Measurements from ENCODE around the gene RRAGD.

The RRAGD gene

DNA sequence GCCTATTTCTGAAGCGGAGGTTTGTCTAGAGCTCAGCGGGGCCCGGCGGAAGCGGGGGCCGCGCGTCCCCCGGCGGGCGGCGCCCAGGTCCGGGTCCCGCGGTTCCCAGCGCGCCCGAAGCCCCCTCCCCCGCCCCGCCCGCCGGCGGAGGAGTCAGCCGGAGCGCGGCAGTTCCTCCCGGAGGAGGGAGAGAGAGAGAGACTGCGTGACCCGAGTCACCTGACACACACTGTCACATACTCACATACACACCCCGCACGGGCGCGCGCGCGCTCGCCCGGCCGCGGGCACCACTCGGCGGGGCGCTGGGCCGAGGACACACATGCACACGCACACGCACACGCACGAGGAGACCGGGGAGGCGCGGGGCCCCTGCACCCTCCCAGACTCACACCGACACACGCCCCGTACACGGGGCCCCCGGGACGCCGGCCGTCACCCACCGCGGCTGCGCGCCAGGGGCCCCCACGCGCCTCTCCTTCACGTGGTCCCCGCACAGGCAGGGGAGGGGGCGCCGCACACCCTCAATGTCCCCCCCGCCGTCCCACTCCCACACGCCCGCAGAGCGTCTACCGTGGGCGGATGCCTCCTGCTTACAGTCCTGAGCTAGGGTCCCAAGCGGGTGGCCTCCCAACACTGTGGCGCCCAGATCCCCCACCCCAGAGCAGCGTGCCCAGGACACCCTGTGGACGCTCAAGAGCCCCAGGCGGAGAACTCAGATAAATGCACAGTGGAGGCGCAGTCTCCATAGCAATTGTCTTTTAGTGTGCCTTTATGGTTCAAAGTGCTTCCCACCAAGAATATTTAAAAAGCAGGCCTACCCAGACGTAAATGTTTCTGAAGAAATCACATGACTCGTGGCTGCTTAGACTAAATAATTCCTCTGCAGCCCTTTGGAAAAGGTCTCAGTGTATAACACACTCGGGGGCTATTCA, at the start of gene RRAGD:
TSS of gene RRAGD (minus strand) at position 203 of the 935 bp plus-strand sequence. CDS start 280 bp downstream, outside the sequence.
- DNase-seq, result peak; percentile 56

GRCh38 chr6:89460713-89461112, 48.6 kb upstream of the RRAGD start:
- no peak for DNase-seq

GRCh38 chr6:89459501-89459900, 47.4 kb upstream of the RRAGD start:
- DNase-seq, result no peak

- no peak for DNase-seq
Observed at GRCh38 chr6:89458704-89459103, 46.6 kb upstream of the RRAGD start.

DNA sequence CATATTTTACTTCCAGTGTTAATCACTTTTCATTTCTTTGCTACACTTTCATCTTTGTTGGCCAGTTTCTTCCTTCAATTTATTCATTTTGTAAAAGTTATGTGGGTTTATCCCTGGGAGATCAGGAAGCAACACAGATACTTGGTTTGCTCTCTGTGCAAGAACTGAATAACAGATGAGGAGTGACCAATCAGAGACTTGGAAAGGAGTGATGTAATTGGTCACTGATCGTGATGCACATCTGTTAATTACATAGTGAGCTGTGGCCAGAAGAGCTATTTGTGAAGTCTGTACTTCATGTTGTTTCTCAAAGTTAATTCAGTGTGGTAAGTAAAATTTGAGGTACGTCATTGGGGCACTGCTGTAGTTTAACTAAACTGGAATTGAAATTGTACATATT, 42.2 kb upstream of the RRAGD start:
- DNase-seq, result no peak

- DNase-seq, result no peak
Observed at GRCh38 chr6:89452281-89452680, 40.2 kb upstream of the RRAGD start.

DNA sequence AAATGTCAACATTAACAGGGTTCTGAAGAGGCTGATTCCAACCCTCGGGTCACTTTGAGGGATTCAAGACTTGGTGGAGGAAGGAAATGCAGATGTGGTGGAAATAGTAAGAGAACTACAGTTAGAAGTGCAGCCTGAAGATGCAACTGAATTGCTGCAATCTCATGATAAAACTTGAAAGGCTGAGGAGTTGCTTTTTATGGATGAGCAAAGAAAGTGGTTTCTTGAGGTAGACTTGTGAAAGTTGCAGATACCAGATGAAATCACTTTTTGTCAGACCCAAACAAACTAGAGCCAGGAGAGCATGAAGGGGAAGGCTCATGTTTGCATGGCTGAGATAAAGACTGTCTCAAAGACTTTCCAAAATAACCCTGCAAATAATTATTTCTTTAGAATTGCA, 37.1 kb upstream of the RRAGD start:
- DNase-seq, result no peak

GRCh38 chr6:89443658-89444057, 31.6 kb upstream of the RRAGD start:
- DNase-seq, result no peak

- DNase-seq, result no peak
Observed at GRCh38 chr6:89440200-89440599, 28.1 kb upstream of the RRAGD start.

GRCh38 chr6:89439014-89439413, 26.9 kb upstream of the RRAGD start:
- DNase-seq, result no peak

GRCh38 chr6:89438248-89438647, 26.2 kb upstream of the RRAGD start:
- DNase-seq, result no peak

- peak; percentile 2 for DNase-seq
Observed at GRCh38 chr6:89436226-89436625, 24.2 kb upstream of the RRAGD start.

- DNase-seq, result no peak
Observed at GRCh38 chr6:89434954-89435353, 22.9 kb upstream of the RRAGD start.

GRCh38 chr6:89434150-89434499, 22.1 kb upstream of the RRAGD start:
- DNase-seq, result no peak

- peak; percentile 2 for DNase-seq
Observed at GRCh38 chr6:89433252-89434149, 21.4 kb upstream of the RRAGD start.

GRCh38 chr6:89432875-89433251, 20.8 kb upstream of the RRAGD start, which contains the start of gene ANKRD6:
Gene ANKRD6, plus strand, starts transcription at chr6:89433152. Its CDS starts 133,825 bp downstream, at chr6:89566977.
- peak; percentile 39 for DNase-seq

DNA sequence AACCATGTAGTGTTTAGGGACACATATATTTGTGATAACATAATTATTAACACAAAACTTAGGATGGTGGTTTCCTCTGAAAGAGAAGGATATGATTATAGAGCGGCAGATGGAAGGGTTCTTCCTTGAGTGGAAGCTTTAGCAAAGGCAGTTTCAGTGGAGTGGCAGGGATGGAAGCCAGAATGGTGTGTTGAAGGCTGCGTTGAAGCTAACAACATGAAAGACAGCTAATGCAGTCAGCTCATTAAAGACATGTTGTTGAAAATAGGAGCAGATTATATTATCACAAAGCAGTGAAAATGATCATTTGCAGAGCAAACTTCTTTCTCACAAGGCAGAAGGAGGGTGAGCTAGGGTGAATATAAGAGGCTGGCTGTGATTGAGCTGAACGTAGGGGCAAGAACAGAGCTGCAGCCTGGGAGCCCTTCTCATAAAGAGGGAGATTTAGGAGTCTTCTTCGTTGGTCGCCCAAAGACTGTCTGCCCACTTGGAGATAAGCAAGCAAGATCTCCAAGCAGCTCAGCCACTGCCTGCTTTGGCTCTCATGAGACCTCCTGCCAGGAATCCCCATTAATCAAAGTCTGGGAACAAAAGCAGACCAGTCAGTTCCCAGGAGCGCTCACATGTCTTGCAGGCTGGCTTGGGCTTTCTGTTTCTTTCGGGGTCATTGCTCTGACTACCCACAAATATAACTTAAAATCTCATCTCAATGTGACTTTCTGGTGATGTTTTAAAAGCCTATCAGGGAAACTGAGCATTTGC, 18.3 kb upstream of the RRAGD start:
- DNase-seq, result no peak

DNA sequence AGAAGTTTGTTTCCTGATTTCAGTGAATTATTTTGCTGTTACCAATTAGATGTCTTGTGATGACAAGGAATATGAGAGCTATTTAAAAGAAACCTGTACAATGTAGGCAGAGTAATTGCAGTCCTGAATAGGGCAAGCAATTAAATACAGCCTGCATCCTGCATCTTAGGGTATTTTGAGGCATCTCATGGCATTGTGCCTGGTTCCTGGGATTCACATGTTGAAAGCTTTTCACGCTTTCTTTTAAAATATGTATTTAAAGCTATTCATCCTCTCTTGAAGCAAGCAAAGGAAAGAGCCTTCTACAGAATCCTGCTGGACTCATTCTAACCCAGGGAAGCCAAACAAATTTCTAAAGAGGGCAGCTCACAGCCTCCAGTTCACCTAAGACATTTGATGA, 4.7 kb upstream of the RRAGD start:
- DNase-seq, result no peak

- DNase-seq, result no peak
Observed at GRCh38 chr6:89415185-89415584, 3.1 kb upstream of the RRAGD start.

DNA sequence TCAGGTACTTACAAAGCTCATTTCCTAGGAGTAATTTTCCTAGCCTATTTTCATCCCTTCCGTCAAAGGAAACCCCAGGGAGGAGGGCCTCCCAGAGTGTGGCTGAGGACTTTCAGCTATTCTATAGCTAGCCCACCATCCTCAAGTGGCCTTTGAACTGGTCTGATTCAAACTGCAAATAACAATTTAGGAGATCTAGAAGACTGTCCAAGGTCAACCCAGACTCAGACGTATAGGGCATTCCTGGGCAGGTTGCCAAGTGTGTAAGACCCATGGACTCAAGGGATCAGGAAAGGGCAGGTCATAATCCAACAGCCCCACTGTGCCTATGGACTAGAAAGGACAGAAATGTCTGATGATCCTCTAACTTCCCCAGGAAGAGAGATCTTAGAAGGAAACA, 2.1 kb upstream of the RRAGD start:
- DNase-seq, result no peak

DNA sequence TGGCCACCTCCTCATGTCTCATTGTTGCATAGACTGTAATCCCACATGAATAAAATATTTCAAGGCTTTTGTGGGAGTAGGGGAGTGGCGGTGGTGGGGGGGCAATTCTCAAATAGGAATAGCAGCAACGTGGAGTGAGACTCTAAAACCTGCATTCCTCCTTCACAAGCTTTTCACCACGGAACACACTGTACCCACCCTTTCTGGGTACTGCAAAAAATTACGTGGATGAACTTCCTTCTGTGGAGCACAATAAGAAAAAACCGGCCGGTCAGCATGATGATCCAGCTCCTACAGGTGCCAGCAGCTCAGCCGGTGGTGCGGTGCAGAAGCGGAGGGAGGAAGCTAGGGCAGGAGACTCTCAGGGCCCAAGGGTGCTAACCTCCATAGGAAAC, 930 bp upstream of the RRAGD start:
- no peak for DNase-seq

GRCh38 chr6:89411145-89412070, 665 bp downstream of the RRAGD start:
- DNase-seq, result peak; percentile 55
